ENCODE results near the gene U2SURP.

- TF ChIP-seq POLR2AphosphoS5 (IDR thresholded peaks at IDR 0.05; ENCODE audit: borderline replicate concordance, low read depth, low read length) (no peak), EZH2 (IDR thresholded peaks at IDR 0.05) (no peak), FOXP2 (optimal IDR thresholded peaks at IDR 0.05; ENCODE audit: control extremely low read depth, extremely low read length, insufficient read depth) (no peak)
These were observed 61.6 kb downstream of the U2SURP start for GRCh38 chr3:143063018-143063417.

Measured in SK-N-MC (cell line).